Peyer's patch (tissue), 4 donors: Measurements from ENCODE around the gene COG5. TPM values are rescaled to one million over a fixed set of nuclear protein-coding genes. Genes with fewer than 3 reads are reported as not detected.

Source experiments
- DNase-seq, 3 donors: peaks; one replicate each; pipeline ENCODE4 v3.0.0-alpha.2; 2017 to 2019
- H3K27ac ChIP-seq, 4 donors: fragments of 200-600 bp; sonication (generic); one replicate each; pipeline ENCODE4 v1.5.1; 2016 to 2019
- H3K27me3 ChIP-seq, 2 donors: fragments of 200-600 bp; sonication (generic); one replicate each; pipeline ENCODE4 v1.5.1; 2019
- H3K36me3 ChIP-seq, 3 donors: fragments of 200-600 bp; sonication (generic); one replicate each; pipeline ENCODE4 v1.5.1; 2016 to 2019
- H3K4me1 ChIP-seq, 4 donors: fragments of 200-600 bp; sonication (generic); one replicate each; pipeline ENCODE4 v1.5.1; 2016 to 2019
- H3K4me3 ChIP-seq, 4 donors: fragments of 200-600 bp; sonication (generic); 1 replicate in 3 of 4; 2 replicates in 1 of 4; pipeline ENCODE4 v1.5.1; 2016 to 2019; ENCODE audit warnings: mild to moderate bottlenecking in 1 of 4
- H3K9me3 ChIP-seq, 4 donors: fragments of 200-600 bp; sonication (generic); one replicate each; pipeline ENCODE4 v1.5.1; 2016 to 2019; ENCODE audit warnings: mild to moderate bottlenecking in 1 of 4
- CTCF ChIP-seq, 6 experiments: fragments of 450-650 bp in 4 of 6; fragments of 200-600 bp in 2 of 6; sonication (generic) in 1 of 6; IDR thresholded peaks; one replicate each; pipeline ENCODE4 v1.5.1; 2017 to 2019; ENCODE audit warnings: antibody characterized with exemption in 6 of 6, mild to moderate bottlenecking in 3 of 6, moderate library complexity in 1 of 6
- POLR2A ChIP-seq, 2 donors: fragments of 450-650 bp; IDR thresholded peaks; one replicate each; pipeline ENCODE4 v1.5.1; 2017; ENCODE audit warnings: antibody characterized with exemption in 2 of 2, mild to moderate bottlenecking in 2 of 2, moderate library complexity in 2 of 2
- total RNA-seq, 4 donors: library from RNA; depleted of rRNA; stranded (reverse); fragments of >200 nt; gene quantifications; one replicate each; pipeline ENCODE4 v1.1.0, GENCODE V29; 2016

COG5 gene
- total RNA-seq, 4 donors from 2014 or later = 31.1 to 175 (median 68.0) TPM

DNA sequence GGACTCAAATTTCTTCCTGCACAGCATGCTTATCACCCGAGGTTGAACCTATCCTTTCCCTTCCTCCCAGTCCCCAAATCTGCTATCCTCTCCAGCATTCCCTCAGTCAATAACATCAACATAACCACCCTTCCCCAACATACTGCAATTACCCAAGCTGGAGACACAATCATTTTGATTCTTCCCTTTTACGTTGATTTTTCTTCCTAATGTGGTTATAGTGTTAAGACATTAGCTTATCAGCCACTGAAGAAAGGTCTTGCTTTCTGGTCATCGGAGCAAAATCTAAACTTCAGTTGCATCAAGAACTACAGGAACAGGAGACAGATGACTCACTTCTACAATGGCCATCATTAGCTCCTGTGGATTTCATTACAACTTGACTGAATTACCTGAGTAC lies 398.4 kb downstream of the COG5 start:
- DNase-seq = no peak
- Histone ChIP-seq H3K9me3 (no peaks in the 10 kb centered on the region), H3K4me3 (no peak overlapping the region), H3K36me3 (no peaks in the 10 kb centered on the region), H3K27ac (no peak overlapping the region), H3K27me3 (no peaks in the 10 kb centered on the region), H3K4me1 (peaks cover 0 to 10% (median 0%) of the 10 kb centered on the region in 4 donors)
- no peak for TF ChIP-seq POLR2A (IDR thresholded peaks at IDR 0.05)
- TF ChIP-seq CTCF (IDR thresholded peaks at IDR 0.05) = no peak

DNA sequence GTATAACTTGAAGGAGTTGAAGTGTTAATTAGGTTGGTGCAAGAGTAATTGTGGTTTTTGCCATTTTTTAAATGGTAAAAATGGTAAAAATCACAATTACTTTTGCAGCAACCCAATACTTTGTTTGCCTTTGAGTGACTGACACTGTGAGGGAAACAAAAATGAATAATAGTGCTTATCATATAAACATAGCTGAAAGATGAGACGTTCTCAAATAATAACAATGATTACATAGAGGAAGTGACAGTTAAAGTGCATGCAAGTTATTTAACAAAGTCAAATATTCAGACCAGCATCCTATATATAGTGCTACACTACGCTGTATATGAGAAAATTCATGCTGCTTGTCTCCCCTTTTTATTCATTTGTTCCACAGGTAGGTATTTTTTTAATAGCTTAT lies 399.6 kb downstream of the COG5 start:
- Histone ChIP-seq H3K4me3 (no peak overlapping the region), H3K4me1 (peaks cover 0 to 6% (median 0%) of the 10 kb centered on the region in 4 donors), H3K27me3 (no peaks in the 10 kb centered on the region), H3K36me3 (no peaks in the 10 kb centered on the region), H3K27ac (no peak overlapping the region), H3K9me3 (no peaks in the 10 kb centered on the region)
- no peak for DNase-seq
- TF ChIP-seq POLR2A (IDR thresholded peaks at IDR 0.05) (no peak), CTCF (IDR thresholded peaks at IDR 0.05) (no peak)

DNA sequence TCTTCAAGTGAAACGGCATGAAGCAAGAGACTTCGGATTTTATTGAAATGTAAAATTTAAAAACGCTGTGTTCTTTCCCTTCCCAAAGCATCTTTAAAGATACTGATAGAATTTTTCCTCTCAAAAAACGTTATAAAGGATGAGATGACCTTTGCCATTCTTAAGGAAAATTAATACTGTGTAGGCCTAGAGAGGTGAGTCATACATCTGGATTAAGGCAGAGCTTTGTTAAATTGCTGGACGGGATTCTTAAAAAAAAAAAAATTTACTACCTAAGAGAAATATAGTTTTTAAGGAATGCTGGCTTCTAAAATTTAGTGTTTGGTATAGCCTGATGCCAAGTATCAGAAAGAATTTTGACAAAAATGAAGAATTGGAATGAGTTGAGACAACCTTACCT lies 401.2 kb downstream of the COG5 start:
- H3K36me3 ChIP-seq = no peaks in the 10 kb centered on the region
- H3K4me1 ChIP-seq = peaks cover 0 to 6% (median 0%) of the 10 kb centered on the region in 4 donors
- no peak overlapping the region for H3K4me3 ChIP-seq
- no peaks in the 10 kb centered on the region for H3K27me3 ChIP-seq
- TF ChIP-seq CTCF (IDR thresholded peaks at IDR 0.05) (no peak), POLR2A (IDR thresholded peaks at IDR 0.05) (no peak)
- no peak overlapping the region for H3K27ac ChIP-seq
- no peaks in the 10 kb centered on the region for H3K9me3 ChIP-seq
- no peak for DNase-seq

DNA sequence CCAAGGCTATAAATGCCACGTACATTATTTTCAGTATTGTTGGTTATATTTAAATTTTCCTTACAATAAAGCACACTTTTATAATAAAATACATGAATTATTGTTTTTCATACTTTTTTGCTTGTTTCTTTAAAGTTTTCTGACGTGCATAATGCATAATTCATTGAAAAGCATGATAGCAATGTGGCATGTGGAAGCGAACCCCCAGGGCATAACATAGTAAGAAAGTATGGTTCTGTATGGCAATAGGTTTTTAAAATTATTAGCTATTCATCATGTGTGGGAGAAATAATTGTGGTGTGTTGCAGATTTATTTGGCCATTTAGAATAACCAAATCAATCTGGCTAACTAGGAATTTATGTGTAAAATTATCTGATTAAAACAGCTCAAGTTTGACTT lies 402.3 kb downstream of the COG5 start:
- H3K4me3 ChIP-seq = no peak overlapping the region
- DNase-seq = no peak

DNA sequence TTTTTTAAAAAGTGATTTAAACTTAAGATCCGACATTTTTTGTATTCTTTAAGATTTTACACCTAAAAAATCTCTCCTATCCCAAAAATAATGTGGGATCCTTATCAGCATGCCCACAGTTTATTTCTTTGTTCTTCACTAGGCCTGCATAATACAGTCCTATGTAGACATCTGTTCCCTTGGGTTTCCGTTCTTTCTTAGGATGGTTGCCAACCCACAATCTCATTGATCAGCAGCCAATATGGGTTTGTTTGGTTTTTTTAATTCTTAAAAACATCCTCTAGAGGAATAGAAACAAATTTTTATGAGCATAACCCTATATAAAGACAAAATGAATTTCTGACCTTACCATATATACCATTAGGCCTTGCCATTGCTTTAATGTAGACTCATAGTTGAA lies 403.3 kb downstream of the COG5 start:
- no peaks in the 10 kb centered on the region for H3K4me1 ChIP-seq
- TF ChIP-seq CTCF (IDR thresholded peaks at IDR 0.05) (no peak), POLR2A (IDR thresholded peaks at IDR 0.05) (no peak)
- no peaks in the 10 kb centered on the region for H3K9me3 ChIP-seq
- no peak overlapping the region for H3K27ac ChIP-seq
- no peak for DNase-seq
- H3K27me3 ChIP-seq = no peaks in the 10 kb centered on the region
- no peak overlapping the region for H3K4me3 ChIP-seq
- H3K36me3 ChIP-seq = no peaks in the 10 kb centered on the region

More for the DNA sequence above, 402.3 kb downstream of the COG5 start:
- Histone ChIP-seq H3K4me1 (no peaks in the 10 kb centered on the region), H3K9me3 (no peaks in the 10 kb centered on the region), H3K27ac (no peak overlapping the region), H3K36me3 (no peaks in the 10 kb centered on the region), H3K27me3 (no peaks in the 10 kb centered on the region)
- TF ChIP-seq POLR2A (IDR thresholded peaks at IDR 0.05) (no peak), CTCF (IDR thresholded peaks at IDR 0.05) (no peak)

GRCh38 chr7:107158028-107158427 lies 405.7 kb downstream of the COG5 start:
- no peaks in the 10 kb centered on the region for H3K4me1 ChIP-seq
- no peaks in the 10 kb centered on the region for H3K9me3 ChIP-seq
- no peak overlapping the region for H3K4me3 ChIP-seq
- H3K36me3 ChIP-seq = no peaks in the 10 kb centered on the region
- H3K27ac ChIP-seq = no peak overlapping the region
- H3K27me3 ChIP-seq = no peaks in the 10 kb centered on the region
- TF ChIP-seq CTCF (IDR thresholded peaks at IDR 0.05) (no peak), POLR2A (IDR thresholded peaks at IDR 0.05) (no peak)
- DNase-seq = no peak
